Suprapubic skin (tissue), 4 donors: Measurements from ENCODE around the gene KLHL13.

ENCODE experiments used
- POLR2A ChIP-seq, 2 donors: fragments of 450-650 bp; IDR thresholded peaks; one replicate each; pipeline ENCODE4 v1.6.1; 2017; ENCODE audit warnings: antibody characterized with exemption in 2 of 2, mild to moderate bottlenecking in 2 of 2, moderate library complexity in 2 of 2
- POLR2AphosphoS5 ChIP-seq, 3 donors: sonication (generic); formaldehyde crosslinking; IDR thresholded peaks; one replicate each; pipeline ENCODE4 v1.6.1; 2017; ENCODE audit warnings: antibody characterized with exemption in 3 of 3
- TF ChIP-seq, protein P1 (sequence below), 2 donors: fragments of 200-600 bp in 1 of 2; fragments of 450-650 bp in 1 of 2; sonication (generic) in 1 of 2; IDR thresholded peaks; one replicate each; pipeline ENCODE4 v1.5.1; 2016 to 2019; ENCODE audit warnings: antibody characterized with exemption in 2 of 2, mild to moderate bottlenecking in 1 of 2, moderate library complexity in 1 of 2

DNA sequence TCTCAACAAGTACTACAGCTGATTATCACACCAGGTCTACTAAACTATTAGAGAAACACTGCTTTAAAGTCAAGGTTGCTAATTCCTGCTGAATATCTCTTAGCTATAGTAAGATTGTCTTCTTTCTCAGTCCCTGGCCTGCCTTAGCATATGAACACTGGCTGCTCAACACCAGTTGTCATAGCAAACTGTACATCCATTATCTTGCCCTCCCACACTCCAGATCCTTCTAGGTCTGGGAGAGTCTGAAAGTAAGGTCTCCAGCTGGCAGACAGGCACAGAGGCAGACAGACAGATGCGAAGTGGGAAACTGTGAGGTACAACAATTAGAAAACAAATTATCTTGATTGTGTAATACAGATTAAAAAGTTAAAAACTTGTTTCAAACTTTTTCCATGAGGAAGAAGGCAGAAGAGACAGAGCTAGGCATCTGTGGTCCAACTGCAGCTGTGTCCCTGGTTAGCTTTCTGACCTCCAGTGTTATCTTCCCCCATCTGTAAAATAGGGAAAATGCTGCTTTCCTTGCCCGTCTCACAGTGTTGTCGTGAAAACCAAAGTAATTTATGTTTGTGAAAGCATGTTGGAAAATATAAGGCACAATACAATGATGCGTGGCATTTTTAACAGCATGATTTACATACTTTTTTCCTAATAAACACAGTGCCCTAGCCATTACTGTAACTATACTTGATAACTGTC, 133.8 kb downstream of the KLHL13 start:
- TF ChIP-seq, protein P1, sequence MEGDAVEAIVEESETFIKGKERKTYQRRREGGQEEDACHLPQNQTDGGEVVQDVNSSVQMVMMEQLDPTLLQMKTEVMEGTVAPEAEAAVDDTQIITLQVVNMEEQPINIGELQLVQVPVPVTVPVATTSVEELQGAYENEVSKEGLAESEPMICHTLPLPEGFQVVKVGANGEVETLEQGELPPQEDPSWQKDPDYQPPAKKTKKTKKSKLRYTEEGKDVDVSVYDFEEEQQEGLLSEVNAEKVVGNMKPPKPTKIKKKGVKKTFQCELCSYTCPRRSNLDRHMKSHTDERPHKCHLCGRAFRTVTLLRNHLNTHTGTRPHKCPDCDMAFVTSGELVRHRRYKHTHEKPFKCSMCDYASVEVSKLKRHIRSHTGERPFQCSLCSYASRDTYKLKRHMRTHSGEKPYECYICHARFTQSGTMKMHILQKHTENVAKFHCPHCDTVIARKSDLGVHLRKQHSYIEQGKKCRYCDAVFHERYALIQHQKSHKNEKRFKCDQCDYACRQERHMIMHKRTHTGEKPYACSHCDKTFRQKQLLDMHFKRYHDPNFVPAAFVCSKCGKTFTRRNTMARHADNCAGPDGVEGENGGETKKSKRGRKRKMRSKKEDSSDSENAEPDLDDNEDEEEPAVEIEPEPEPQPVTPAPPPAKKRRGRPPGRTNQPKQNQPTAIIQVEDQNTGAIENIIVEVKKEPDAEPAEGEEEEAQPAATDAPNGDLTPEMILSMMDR (IDR thresholded peaks at IDR 0.05): no peak
- TF ChIP-seq POLR2AphosphoS5 (IDR thresholded peaks at IDR 0.05) (no peak), POLR2A (IDR thresholded peaks at IDR 0.05) (no peak)
